H1 (cell line): ENCODE data around the gene APC2. TPM values are rescaled to one million over a fixed set of nuclear protein-coding genes. Genes with fewer than 3 reads are reported as not detected.

Experiments
- CREB1 ChIP-seq: IDR thresholded peaks from 2 replicates; pipeline ENCODE4 v1.6.1; 2012; ENCODE audit warnings: inconsistent platforms
- HDAC2 ChIP-seq, 2 experiments: fragments of 300-600 bp in 1 of 2; sonication (generic) in 1 of 2; IDR thresholded peaks; 2 replicates each; pipeline ENCODE4 v1.6.1; 2011 to 2012; ENCODE audit warnings: low read depth in 2 of 2, low read length in 2 of 2, mild to moderate bottlenecking in 2 of 2, moderate library complexity in 2 of 2, borderline replicate concordance in 1 of 2, inconsistent platforms in 1 of 2
- MAX ChIP-seq: IDR thresholded peaks from 2 replicates; pipeline ENCODE4 v1.6.1; 2012; ENCODE audit warnings: inconsistent platforms
- RAD21 ChIP-seq, 2 experiments: IDR thresholded peaks in 1 of 2; conservative IDR thresholded peaks in 1 of 2; 2 replicates each; pipeline ENCODE4 v1.6.1; 2011; ENCODE audit warnings: low read depth in 2 of 2, low read length in 2 of 2, improper control_type of control experiment in 1 of 2, inconsistent platforms in 1 of 2, mild to moderate bottlenecking in 1 of 2, moderate library complexity in 1 of 2
- SIN3A ChIP-seq, 2 experiments: IDR thresholded peaks in 1 of 2; conservative IDR thresholded peaks in 1 of 2; 2 replicates each; pipeline ENCODE4 v1.6.1; 2011 to 2012; ENCODE audit warnings: low read length in 2 of 2, improper control_type of control experiment in 1 of 2, low read depth in 1 of 2, mild to moderate bottlenecking in 1 of 2
- TBP ChIP-seq: IDR thresholded peaks from 2 replicates; pipeline ENCODE4 v1.6.1; 2011; ENCODE audit warnings: low read depth, low read length, improper control_type of control experiment
- polyA plus RNA-seq, 7 experiments: library from polyadenylated mRNA; depleted of rRNA in 3 of 7; stranded (reverse) in 5 of 7; unstranded in 2 of 7; fragments of >200 nt in 5 of 7; fragments of 200-250 nt in 2 of 7; gene quantifications; 1 replicate in 5 of 7; 2 replicates in 1 of 7; 4 replicates in 1 of 7; pipeline versions ENCODE4 v1.2.1 to v1.2.3, GENCODE V29; 2011 to 2013; ENCODE audit warnings: missing spikeins in 2 of 7, mixed read lengths in 2 of 7
- total RNA-seq: library from RNA; stranded (reverse); fragmentation: NEBNext Ultra II Directional; extraction: Animal tissue kit (Norgen Biotek cat#: 25700); gene quantifications from 2 replicates; pipeline ENCODE4 v1.2.1, GENCODE V29; 2021
- TF ChIP-seq, protein P1 (sequence below): IDR thresholded peaks from 2 replicates; pipeline ENCODE4 v1.6.1; 2012; ENCODE audit warnings: inconsistent platforms

APC2 gene
- total and polyA plus RNA-seq, 2 of the 8 experiments (the other 6 are each of a cell fraction or from before 2014, with no cell fraction given): 1.3 to 4.1 TPM

DNA sequence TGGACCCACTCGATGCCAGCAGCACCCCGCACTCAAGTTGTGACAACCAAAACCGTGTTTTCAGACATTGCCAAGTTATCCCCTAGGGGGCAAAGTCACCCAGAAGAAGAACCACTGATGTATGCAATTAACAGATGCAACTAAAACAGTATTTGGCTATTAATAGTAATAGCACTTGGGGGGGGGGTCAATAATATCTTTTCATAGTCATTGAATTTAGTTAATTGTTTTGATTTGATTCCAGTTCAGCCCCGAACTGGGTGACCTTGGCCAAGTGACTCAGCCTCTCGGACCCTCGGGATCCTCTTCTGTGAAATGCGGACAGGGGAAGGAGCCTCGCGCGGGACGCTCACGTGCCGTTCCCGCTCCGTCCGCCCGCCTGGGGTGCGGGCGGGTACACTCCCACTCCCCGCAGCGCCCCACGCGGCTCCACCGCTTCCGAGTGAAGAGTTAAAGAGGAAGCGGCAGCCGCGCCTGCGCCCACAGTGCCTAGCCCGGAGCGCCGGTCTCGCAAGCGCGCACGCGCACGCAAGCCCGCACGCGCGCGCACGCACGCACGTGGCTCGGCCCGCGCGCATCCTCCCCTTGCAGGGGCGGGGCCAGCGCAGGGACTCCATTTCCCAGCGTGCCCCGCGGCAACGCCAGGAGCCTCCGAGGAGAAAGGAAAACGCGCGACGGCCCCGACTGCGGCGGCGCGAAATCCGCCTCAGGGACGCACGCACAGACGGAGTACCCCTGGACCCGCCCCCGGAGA lies 43.0 kb upstream of the APC2 start (continued):
- TF ChIP-seq, protein P1, sequence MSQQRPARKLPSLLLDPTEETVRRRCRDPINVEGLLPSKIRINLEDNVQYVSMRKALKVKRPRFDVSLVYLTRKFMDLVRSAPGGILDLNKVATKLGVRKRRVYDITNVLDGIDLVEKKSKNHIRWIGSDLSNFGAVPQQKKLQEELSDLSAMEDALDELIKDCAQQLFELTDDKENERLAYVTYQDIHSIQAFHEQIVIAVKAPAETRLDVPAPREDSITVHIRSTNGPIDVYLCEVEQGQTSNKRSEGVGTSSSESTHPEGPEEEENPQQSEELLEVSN: peak; percentile 65; the same call in 1 of the 2 replicates
- TF ChIP-seq HDAC2 (IDR thresholded peaks at IDR 0.05; ENCODE audit: borderline replicate concordance in 1 of 2, low read depth in 2 of 2, low read length in 2 of 2): peak; percentile 56 to 86; a peak in 3 of 4 replicates
- TF ChIP-seq SIN3A (conservative IDR thresholded peaks at IDR 0.05 in 1 of 2, IDR thresholded peaks at IDR 0.05 in 1 of 2; ENCODE audit: low read depth in 1 of 2, low read length in 2 of 2): peak; percentile 53 to 67; a peak in 1 of 4 replicates
- no peak for TF ChIP-seq TBP
- TF ChIP-seq CREB1: peak; percentile 80
- TF ChIP-seq RAD21 (IDR thresholded peaks at IDR 0.05 in 1 of 2, conservative IDR thresholded peaks at IDR 0.05 in 1 of 2; ENCODE audit: low read depth in 2 of 2, low read length in 2 of 2): peak; percentile 23 to 40; a peak in 3 of 4 replicates
- TF ChIP-seq MAX: peak; percentile 93
- TF ChIP-seq, all 59 proteins: peak for 18
